ENCODE results near the gene TLE6. TPM values are rescaled to one million over a fixed set of nuclear protein-coding genes. Genes with fewer than 3 reads are reported as not detected.

Gene TLE6
- total and polyA plus RNA-seq, 10 of the 15 experiments (the other 5 are each of a cell fraction or from before 2014, with no cell fraction given), result 2.7 to 13.8 (median 6.4) TPM

GRCh38 chr19:3036119-3036976 lies 59.0 kb downstream of the TLE6 start (continued):
- TF ChIP-seq ZBTB11 (CRISPR knock-in tag; IDR thresholded peaks at IDR 0.05) (no peak), BCL11A (IDR thresholded peaks at IDR 0.05; ENCODE audit: low read depth, low read length) (no peak), PAX5 (IDR thresholded peaks at IDR 0.05; ENCODE audit: borderline replicate concordance, low read depth, low read length) (no peak), REST (IDR thresholded peaks at IDR 0.05; ENCODE audit: low read depth, low read length) (no peak), FOXK2 (IDR thresholded peaks at IDR 0.05) (no peak), CBFB (IDR thresholded peaks at IDR 0.05; ENCODE audit: low read depth) (no peak), IKZF1 (conservative IDR thresholded peaks at IDR 0.05) (peak; percentile 54; the same call in 1 of the 2 replicates), NR2F1 (conservative IDR thresholded peaks at IDR 0.05) (peak; percentile 78), ZZZ3 (IDR thresholded peaks at IDR 0.05; ENCODE audit: control insufficient read depth, insufficient read length, low read depth) (no peak), PML (IDR thresholded peaks at IDR 0.05; ENCODE audit: low read length) (no peak), USF1 (IDR thresholded peaks at IDR 0.05; ENCODE audit: borderline replicate concordance, extremely low read length, insufficient read depth, low read depth, low read length) (peak; percentile 28), HCFC1 (IDR thresholded peaks at IDR 0.05; ENCODE audit: low read length) (peak; percentile 82), USF2 (IDR thresholded peaks at IDR 0.05; ENCODE audit: borderline replicate concordance, low read depth, low read length) (no peak), DPF2 (IDR thresholded peaks at IDR 0.05) (peak; percentile 90), ATF7 (IDR thresholded peaks at IDR 0.05; ENCODE audit: low read depth) (no peak), NKRF (conservative IDR thresholded peaks at IDR 0.05) (no peak), ZNF274 (IDR thresholded peaks at IDR 0.05; ENCODE audit: insufficient read depth, insufficient read length) (no peak), SMAD1 (IDR thresholded peaks at IDR 0.05; ENCODE audit: low read depth, partially characterized antibody) (no peak), IKZF2 (IDR thresholded peaks at IDR 0.05) (0 out of 4 replicates have a peak, but pooled peaks have one; percentile 32 to 37), NFIC (IDR thresholded peaks at IDR 0.05; ENCODE audit: low read depth, low read length) (no peak)

Data from GM12878 (cell line).